Eye (tissue), 1 donor: ENCODE data around the gene KIAA0825.
"Not testable (repeated sequence)": the region's sequence is repeated elsewhere in the genome, so short reads cannot be mapped to it uniquely, and the experiment has no call there.

Experiments used
- DNase-seq: peaks from one replicate; pipeline ENCODE4 v3.0.0-alpha.2; 2015

Gene KIAA0825

DNA sequence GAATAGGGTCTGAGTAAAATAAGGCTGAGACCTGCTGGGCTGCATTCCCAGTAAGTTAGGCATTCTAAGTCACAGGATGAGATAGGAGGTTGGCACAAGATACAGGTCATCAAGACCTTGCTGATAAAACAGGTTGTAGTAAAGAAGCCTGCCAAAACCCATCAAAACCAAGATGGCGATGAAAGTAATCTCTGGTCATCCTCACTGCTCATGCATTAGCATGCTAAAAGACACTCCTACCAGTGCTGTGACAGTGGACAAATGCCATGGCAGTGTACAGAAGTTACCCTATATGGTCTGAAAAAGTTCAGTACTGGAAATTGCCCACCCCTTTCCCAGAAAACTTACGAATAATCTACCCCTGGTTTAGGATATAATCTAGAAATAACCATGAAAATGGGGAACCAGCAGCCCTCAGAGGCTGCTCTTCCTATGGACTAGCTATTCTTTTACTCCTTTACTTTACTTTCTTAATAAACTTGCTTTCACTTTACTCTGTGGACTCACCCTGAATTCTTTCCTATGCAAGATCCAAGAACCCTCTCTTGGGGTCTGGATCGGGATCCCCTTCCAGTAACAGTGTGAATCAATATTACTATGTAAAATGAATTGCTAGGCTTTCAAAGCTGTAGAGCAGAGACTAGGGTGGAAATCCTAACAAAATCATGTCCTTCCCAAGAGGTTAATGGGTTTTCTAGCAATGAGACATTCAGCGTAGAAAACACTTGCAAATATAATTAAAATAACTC lies 257.8 kb downstream of the KIAA0825 start:
- DNase-seq: no peak

DNA sequence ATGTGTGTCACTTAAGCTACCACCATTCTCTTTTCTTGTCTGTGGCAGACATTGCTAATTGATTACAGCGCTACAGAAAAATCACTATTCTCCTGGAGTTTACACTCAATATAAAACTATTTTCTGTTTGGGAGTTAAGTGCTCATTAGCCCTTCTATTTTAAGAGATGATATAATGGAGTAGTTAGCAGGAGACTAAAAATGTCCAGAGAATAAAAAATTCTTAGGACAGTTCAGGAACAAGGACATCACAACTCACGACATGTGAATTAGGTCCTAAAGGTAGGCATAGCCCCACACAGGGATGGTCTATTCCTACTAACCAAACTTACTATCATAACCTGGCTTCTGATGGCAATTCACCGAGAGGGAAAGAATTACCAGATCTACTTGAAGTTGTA lies 258.5 kb downstream of the KIAA0825 start:
- no peak for DNase-seq

DNA sequence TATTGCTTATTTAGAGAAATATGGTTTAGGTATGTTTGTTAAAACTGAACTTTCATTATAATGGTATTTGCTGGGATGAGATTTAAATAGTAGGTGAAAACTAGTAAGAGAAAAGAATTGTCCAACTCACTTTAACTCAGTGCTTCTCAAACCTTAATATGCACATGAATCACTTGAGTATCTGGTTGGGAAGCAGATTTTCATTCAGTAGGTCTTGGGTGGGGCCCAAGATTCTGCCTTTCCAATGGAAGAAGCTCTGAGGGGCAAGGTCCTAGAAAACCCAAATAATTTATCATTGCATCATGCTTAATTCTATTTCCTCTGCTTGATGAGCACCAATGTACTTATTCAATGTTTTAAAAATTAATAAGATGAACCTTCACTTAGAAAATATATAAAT lies 262.6 kb downstream of the KIAA0825 start:
- no peak for DNase-seq

DNA sequence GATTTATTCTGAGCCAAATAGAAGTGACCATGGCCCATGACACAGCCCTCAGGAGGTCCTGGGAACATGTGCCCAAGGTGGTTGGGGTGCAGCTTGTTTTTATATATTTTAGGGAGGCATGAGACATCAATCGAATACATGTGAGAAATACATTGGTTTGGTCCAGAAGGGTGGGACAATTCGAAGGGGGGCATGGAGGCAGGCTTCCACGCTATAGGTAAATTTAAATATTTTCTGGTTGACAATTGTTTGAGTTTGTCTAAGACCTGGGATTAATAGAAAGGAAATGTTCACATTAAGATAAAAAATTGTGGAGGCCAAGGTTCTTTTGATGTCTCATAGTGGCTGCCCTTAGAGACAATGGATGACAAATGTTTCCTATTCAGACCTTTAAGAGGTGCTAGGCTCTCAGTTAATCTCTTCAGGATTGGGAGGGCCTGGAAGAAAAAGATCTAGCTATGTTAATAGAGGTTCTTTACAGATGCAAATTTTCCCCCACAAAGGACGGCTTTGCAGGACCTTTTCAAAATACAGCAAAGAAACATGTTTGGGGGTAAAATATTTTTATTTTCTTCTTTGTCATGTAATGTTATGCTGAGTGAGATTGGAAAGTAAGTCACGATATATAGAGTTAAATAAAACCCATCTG lies 263.4 kb downstream of the KIAA0825 start:
- DNase-seq: not testable (repeated sequence)

DNA sequence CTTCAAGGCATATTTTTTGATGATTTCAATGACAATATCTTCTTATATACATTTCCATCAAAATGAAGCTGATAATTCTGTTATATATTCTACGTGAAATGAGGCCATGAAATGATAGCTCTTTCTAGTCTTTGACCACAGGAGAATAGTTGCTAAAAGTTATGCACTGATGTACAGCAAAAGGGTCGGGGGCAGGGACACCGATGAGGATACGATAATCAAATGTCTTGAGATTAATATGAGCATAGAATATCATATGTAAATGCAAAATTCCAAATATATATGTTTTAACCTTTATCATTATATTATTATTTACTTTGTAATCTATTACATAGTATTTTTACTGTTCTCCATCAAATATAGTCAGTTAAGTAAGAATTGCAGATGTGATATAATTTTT lies 264.8 kb downstream of the KIAA0825 start:
- no peak for DNase-seq

DNA sequence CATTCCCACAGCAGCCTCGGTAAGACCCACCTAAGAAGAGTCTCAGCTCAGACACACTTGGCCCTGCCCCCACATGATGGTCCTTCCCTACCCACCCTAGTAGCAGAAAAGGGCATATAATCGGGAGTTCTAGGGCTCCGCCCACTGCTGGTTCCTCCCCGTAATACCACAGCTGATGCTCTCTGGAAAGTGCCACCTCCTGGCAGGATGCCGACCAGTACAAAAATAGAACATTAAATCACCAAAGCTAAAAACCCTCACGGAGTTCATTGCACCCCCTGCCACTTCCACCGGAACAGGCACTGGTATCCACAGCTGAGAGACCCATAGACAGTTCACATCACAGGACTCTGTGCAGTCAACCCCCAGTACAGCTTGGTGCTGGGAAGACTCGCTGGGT lies 271.3 kb downstream of the KIAA0825 start:
- no peak for DNase-seq

DNA sequence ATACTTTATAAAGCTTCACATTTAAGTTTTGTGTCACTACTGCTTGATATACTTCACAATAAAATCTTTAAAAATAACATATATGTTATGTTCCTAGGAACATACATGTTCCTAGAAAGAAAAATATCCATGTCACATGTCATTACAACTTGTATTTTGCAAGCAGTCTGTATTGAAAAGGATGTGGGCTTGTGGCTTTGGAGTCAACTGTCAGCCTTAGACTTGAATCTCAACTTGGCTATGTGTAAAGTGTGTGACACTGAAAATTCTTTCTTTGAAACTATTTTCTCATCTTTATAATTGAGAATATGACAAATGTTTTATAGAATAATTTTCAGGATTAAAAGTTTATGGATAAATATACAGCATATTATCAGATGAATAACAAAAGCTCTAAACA lies 273.1 kb downstream of the KIAA0825 start:
- no peak for DNase-seq

DNA sequence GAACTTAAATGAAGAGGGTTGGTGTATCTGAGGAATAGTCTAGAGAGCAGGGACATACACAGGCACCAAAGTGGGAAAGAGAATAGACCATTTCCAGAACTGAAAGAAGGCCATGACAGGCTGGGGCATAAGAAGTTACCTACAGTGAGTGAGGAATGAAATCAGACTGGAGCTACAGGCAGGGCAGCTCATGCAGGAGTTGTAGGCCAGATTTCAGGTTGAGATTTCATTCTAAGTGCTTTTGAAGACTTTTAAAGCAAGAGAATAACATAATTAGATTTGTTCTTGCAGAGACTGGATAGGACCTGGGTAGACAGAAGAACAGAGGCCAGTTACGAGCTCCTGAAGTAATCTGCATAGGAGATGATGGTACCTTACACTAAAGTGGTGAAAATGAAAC lies 280.8 kb downstream of the KIAA0825 start:
- no peak for DNase-seq

DNA sequence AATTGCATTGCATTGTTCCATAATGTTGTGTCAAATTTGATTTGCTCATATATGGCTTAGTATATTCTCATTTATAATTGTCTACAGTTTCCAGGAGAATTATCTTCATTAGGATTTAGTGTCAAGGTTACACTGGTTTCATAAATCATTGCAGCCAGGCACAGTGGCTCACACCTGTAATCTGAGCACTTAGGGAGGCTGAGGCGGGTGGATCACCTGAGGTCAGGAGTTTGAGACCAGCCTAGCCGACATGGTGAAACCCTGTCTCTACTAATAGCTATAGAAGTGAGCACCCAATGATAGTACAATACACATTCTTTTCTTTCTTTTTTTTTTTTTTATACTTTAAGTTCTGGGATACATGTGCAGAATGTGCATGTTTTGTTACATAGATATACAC lies 282.5 kb downstream of the KIAA0825 start:
- DNase-seq: no peak

DNA sequence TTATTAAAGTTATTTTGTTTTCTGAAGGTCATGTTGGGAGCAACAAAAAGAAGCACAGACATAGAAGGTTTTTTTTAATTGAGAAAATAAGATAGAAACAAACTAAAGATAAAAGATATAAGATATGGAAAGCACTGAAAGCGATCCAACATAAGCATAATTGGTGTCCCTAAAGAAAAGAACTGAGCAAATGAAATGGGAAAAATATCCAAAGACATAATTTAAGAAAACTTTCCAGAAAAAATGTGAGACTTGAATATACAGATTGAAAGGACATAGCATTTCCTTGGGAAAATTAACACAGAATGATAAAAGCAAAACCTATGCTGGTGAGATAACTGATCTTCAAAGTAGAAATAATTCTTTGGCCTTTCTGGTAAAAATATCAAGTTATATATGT lies 289.3 kb downstream of the KIAA0825 start:
- peak; percentile 8 for DNase-seq

DNA sequence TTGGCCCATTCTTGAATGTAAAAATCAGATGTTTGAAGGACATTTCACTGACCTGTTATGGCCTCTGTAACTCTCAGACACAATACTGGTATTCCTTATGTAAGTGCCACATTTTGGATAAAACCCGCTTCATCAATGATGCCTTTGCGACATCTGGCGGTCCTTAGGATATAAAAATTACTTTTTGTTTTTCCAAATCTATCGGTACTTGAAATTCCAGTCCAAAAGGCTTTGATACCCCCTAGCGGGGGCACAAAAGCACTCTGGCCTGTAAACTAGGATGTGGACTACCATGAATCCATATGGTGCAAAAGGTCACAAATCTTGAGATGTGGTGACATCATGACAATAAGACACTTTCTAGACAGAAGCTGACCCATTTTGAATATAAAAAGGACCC lies 291.8 kb downstream of the KIAA0825 start:
- no peak for DNase-seq

DNA sequence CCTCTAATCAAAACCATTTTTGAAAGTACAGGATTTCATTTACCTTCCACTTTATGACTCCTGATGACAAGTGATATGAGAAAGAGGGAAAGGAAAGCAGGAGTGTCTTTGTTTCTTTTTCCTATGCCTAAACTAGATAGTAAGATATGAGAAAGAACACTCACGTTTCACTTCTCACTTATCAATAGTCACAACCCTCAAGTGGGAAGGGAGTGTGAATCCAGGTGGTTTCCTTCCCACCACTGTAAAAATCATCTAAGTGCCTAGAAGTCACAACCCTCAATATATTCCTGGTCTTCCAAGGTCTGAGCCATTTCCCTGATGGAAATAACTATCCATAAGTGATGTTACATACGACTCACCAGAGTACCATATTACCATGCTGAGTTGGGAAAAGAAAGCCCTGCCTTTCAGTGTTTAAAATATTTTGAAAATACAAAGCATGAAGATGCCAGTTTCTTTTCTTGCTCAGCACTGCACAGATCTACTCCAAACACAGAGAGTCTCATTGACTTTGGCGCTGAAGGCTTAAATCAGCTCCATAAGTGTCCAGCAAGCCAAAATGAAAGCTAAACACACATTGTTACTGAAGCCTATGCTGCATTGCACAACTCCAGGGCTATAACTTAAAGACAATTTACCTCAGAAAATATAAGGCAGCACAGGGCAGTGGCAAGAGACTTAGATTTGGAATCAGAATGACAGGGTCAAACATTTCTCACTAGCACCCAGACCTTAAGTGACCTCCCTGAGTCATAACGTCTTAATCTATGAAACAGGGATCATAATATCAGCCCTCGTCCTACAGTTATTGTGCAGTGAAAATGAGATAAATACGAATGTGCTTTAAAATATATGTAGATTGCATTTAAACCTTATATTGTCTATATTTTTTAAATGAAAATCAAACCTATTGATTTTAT lies 301.2 kb downstream of the KIAA0825 start:
- peak; percentile 20 for DNase-seq

DNA sequence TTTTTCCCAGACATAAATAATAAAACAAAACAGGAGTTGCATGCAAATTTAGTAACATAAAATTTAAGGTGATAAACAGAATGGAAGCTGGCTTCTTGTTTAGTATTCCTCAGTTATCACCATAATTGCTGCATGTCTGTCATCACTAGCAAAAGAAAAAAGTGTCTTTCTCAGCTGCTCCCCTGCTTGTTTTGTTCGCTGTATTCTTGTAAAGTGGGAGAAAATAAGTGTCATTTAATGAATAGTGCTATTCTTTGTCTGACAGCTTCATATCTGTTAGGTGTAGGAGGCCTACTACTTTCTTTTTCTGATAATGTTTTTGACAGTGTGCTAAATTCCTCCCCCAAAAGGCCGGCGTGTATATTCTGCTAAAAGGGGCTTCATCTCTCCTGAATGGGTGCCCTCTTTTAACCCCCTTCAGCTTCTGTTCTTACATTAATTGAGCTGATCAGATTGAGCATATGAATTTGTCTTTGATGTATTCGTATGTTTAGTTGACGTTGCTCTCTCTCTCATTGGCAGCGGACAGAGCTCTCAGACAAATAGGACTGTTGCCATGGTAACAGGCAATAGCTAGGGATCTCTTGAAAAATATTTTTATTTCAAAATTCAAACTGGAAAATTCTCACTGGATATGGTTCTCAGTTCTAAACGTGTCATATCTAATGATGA lies 303.8 kb downstream of the KIAA0825 start:
- peak; percentile 70 for DNase-seq

DNA sequence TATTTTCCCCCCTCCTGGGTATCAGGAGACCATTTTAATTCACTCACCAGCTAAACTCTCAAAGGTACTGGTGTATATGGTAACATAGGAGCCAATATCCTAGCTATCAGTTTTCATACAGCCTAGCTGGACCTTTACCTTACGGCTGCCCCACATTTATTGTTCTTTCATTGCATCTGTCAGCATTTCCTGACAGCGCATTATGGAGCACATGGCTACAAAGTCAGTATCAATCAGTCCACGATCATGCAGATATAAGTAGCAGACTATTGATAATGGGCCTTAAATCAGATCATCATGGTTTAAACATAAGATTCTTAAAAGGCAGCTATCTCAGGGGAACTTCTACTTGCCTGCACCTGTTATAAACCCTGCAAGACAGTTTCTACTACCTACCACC lies 304.7 kb downstream of the KIAA0825 start:
- peak; percentile 10 for DNase-seq

DNA sequence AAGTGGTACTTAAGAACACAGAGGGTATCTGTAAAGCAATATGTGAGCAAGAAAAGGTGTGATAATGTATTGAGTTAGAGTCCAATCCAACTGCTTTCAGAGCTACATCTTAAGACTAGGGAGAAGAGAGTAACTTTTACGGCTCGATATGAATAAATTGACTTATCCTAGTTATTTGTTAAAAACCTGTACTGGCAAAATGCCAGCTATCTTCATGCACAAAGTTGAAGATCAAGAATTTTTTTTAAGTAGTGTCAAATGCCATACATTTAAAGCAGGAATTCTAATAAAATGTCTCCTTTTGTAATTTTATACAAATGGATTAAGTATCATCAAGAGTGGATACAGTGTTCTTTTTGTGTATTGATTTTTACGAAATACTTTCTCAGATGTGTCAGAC lies 305.2 kb downstream of the KIAA0825 start:
- no peak for DNase-seq

DNA sequence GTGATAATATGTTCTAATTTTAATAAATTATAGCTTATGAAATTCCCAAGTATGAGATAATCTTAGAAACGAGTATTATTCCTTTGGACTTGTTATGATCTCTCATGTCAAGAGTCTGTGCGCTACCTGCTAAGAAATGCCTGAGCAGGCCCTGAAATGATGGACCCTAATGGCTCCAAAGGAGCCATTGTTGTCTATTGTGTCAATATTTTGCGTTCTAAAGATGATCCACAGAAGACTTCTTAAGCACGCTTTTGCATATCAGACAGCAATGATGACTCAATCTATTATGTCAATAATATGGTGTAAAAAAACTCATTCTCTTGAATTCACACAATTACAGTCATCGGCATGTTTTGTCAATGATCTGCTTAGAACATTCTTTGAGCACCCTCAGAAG lies 306.1 kb downstream of the KIAA0825 start:
- no peak for DNase-seq

DNA sequence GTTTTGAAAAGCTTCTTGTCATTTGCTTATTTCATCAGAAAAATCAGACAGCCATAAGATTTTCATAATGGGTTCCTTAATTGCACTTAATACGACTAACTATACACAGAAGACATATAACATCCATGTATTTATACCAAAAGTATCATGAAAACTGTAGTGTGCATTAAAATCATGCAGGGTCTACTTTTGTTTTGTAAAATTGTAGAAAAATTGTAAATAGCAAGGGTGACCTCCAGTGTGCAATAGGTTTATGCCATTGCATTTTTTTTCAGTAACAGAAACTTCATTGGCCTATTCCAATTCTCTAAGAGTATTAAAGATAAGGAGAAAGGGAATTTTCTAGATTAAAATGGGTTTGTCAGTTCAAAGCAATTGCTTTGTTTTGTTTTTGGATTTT lies 307.6 kb downstream of the KIAA0825 start:
- no peak for DNase-seq

DNA sequence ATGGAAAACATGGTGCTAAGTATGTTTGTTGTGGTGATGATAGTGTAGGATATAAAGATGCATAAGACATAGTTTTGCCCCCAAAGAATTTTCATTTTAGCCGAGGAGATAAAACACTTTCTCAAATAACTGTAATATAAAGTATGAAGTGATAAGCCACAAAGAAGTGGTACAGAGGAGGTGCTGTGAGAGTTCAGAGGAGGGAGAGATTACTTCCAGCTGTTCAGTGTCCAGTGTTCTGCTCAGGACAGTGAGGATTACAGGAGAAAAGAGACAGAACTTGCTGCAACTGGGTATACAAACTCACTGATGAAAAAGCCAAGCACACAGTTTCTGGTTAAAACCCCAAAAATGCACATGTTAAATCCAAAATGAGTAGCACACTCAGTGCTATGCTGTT lies 309.3 kb downstream of the KIAA0825 start:
- no peak for DNase-seq

DNA sequence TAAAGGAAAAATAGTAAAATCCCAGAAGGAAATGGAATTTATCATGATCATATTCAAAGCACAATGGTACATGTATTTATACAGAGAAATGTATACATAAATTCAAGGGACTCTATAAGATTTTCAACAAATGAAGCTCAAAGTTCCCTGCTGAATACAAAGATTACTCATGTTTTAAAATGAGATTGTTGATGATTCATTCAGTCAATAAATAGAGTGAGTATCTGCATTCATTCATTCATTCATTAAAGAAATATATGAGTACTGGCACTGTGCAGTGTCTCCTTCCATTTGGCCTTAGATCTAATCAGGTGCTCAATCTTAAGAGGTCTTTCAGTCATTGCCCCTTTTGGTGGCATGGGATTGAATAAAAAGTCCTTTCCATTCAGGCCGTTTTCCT lies 310.0 kb downstream of the KIAA0825 start:
- DNase-seq: no peak

DNA sequence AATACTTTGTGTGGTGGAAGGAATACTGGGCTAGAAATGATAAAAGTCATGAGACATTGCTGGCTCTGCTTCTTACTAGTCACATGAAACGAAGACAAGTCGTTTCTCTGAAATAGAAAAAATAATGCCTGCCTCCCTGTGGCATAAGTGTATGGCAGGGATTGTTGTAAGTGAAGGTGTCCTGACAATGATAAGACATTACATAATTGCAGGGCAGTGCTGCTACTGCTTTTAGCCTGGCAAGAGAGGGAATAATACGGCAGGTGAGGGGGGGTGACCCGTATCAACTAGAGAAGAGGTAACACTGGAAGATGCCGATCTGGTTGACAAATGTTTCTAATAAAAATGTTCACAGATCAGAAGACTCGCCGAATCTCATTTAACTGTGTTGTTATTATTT lies 314.3 kb downstream of the KIAA0825 start:
- no peak for DNase-seq

DNA sequence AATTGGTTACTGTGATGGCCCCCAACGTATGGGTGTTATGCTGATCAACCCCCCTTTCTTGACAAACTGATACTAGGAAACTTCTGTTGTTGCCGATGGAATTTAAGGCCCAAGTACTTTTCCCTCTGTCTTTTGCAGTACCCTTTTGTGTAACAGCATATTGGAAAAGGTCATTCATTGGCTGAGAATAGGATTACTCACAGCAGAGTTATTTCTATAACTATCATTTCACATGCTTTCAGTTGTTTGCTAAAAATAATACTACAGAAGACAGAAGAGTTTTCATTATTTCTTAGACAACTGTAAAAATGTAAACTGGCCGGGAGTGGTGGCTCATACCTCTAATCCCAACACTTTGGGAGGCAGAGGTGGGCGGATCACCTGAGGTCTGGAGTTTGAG lies 329.5 kb downstream of the KIAA0825 start:
- DNase-seq: no peak

DNA sequence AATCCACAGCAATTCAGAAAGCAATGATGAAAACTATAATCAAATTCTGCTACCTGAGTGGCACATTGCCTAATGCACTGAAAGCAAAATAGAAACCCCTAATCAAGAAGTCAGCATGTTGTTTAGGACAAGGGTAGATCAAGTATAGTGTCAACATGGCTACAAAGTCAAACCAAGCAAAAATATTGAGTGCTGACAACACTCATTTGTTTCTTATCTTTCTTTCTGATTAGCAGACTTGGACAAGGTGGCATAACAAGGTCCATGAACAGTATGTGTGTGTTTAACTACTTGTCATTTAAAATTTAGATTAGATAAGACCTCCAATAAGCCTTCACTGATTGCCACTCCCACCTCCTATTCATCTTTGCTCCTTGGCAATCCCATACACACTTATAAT lies 332.4 kb downstream of the KIAA0825 start:
- DNase-seq: no peak

DNA sequence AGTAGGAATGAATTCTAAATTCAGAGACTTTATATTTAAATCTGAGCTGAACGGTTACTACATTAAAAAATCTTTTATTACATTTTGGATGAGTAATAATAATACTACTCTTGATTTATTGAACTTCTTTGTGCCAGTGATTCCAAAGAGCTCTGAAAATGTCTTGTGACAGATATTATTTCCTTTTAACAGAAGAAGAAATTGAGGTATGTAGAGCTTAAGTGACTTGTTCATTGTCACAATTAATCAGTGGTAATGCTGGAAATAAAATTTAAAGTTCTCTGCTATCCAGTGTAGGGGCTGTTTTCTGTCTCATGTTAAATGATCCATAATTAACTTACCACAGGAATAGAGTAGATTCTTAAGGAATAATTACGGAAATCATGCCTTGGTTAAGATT lies 335.3 kb downstream of the KIAA0825 start:
- DNase-seq: no peak
